Fibroblast of mammary gland (primary cell): ENCODE measurements around the gene GBA2.

ENCODE experiments used
- DNase-seq: peaks from one replicate; pipeline ENCODE4 v3.0.0-alpha.2; 2010; ENCODE audit warnings: low read depth
- H3K4me3 ChIP-seq: 2 replicates; pipeline ENCODE4 v1.5.1; 2011; ENCODE audit warnings: low read depth, mild to moderate bottlenecking, low read length, moderate library complexity; ENCODE audit not compliant: control insufficient read depth
- TF ChIP-seq, protein P1 (sequence below): conservative IDR thresholded peaks from 2 replicates; pipeline ENCODE4 v1.5.1; 2011; ENCODE audit warnings: low read depth, low read length, inconsistent platforms; ENCODE audit not compliant: control insufficient read depth, insufficient read depth

Gene GBA2

DNA sequence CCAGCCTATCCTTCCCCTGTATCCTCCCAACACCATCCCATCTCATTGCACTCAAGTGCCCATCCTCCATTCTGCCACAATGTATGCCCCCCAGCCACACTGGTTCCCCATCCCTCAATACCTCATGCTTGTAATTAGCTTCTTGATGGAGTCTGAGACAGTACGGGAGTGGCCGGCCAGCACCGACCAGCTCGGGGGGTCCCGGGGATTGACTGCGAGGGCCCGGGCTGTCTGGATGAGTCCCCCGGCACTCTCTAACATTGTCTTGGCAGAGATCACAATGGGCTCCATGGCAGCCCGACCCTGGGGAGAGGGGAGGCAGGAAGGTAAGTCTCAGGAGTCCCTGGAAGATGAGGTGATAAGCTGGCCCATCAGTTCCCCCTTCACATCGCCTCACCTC, 42.1 kb downstream of the GBA2 start:
- H3K4me3 ChIP-seq, result no peak overlapping the region
- DNase-seq, result no peak
- TF ChIP-seq, protein P1, sequence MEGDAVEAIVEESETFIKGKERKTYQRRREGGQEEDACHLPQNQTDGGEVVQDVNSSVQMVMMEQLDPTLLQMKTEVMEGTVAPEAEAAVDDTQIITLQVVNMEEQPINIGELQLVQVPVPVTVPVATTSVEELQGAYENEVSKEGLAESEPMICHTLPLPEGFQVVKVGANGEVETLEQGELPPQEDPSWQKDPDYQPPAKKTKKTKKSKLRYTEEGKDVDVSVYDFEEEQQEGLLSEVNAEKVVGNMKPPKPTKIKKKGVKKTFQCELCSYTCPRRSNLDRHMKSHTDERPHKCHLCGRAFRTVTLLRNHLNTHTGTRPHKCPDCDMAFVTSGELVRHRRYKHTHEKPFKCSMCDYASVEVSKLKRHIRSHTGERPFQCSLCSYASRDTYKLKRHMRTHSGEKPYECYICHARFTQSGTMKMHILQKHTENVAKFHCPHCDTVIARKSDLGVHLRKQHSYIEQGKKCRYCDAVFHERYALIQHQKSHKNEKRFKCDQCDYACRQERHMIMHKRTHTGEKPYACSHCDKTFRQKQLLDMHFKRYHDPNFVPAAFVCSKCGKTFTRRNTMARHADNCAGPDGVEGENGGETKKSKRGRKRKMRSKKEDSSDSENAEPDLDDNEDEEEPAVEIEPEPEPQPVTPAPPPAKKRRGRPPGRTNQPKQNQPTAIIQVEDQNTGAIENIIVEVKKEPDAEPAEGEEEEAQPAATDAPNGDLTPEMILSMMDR, result no peak

DNA sequence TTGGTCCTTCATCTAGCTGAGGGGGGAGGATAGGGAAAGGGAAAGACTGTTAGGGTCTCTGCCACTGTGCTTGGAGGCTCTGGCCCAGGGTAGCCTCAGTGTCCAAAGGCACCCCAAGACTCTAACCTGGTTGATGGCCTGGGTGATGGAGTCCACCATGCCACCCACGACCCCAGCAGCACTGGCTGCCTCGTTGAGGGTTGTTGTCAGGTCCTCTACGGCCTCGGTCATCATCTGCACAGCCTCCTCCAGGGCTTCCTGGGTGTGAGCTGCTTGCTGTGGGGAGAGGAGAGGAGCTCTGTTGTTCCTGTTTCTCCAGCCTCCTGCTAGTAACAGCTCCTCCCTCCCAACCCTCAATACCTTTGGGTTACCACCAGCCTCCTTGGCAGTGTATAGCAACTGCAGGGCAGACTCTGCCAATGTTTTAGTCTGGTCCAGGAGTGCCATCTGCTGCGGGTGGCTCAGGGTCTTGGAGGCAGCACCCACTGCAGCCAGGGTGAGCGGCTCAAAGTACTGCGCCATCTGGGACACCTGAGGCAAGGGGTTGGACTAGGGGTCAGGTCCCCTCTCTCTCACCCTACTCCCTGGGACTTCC, 43.1 kb downstream of the GBA2 start:
- TF ChIP-seq, protein P1, result no peak
- H3K4me3 ChIP-seq, result no peak overlapping the region
- no peak for DNase-seq

DNA sequence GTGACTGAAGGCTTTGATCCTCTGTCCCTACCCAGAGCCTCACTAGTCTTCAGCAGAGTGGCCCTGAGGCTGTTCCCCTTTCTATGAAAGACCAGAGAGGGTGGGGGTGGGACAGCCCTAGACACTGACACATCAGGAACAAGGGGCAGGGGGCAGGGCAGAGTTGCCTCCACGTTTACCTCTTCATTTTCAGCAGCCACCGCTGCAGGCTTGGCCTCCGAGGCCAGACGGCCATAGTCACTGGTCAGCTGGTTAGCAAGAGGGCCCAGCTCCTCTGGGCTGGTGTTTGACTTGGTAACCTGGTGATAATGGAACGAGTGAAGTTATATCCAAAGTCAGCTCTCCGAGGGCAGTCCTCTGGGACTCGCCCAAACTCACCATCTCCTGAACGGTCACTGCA, 43.7 kb downstream of the GBA2 start:
- no peak overlapping the region for H3K4me3 ChIP-seq
- no peak for DNase-seq
- TF ChIP-seq, protein P1, result no peak

DNA sequence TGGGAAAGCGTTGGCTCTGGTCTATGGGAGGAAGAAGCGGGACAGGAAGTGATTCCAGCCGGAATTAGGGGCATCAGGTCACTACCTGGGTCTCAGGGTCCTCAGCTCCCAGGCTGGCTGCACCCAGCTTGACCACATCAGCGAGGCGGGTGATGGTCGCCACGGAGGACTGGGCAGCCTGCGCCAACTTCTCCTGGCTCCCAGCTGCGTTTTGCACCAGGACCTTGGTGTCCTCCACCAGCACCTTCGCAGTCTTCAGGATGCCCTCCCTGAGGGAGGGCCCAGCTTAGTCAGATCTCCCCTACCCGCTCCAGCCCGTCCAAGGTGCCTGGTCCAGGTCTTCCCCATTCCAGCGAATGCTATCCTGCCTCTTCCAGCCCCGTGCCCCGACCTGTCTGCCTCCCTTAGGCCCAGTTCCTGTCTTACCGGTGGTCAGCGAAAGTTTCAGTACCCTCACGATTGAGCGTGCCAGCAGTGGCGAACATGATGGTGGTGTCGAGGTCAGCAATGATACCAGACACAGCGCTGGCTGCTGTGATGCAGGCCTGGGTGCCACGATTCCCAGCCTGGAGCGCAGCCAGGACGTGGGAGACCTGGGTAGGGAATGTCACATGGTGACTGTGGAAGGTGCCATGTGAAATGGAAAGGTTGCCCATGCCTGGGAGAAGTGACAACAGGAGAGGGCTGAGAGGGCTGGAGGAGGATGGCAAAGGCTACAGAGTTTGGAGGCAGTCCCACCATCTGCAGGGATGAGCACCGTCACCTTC, 44.9 kb downstream of the GBA2 start:
- no peak overlapping the region for H3K4me3 ChIP-seq
- no peak for DNase-seq
- TF ChIP-seq, protein P1, result no peak

GRCh38 chr9:35702696-35703095, 46.3 kb downstream of the GBA2 start:
- no peak overlapping the region for H3K4me3 ChIP-seq
- DNase-seq, result no peak
- TF ChIP-seq, protein P1, result no peak

- TF ChIP-seq, protein P1, result no peak
- no peak for DNase-seq
- no peak overlapping the region for H3K4me3 ChIP-seq
Measured at GRCh38 chr9:35700942-35701341, 48.1 kb downstream of the GBA2 start.

DNA sequence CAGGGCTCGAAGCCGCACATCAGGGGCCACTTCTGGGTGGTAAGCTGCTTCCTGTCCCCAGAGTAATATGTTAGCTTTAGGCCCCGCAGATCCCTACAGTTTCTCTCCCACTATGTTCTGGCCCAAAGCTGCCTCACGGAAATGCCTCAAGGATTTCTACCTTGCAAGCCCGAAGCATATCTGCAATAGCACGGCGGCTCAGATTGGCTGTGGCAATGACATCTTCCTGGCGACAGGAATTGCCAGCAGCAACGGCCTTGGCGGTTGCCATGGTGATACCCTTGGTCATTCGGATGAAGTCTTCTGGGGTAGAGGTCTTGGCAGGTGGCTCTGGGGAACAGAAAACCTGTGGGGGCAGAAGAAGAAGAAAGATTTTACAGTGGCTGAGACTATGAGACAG, 49.0 kb downstream of the GBA2 start:
- TF ChIP-seq, protein P1, result no peak
- no peak for DNase-seq
- no peak overlapping the region for H3K4me3 ChIP-seq
